HFFc6 (cell line): ENCODE results near the gene SNAP91. TPM values are rescaled to one million over a fixed set of nuclear protein-coding genes. Genes with fewer than 3 reads are reported as not detected.

Experiments used
- DNase-seq: peaks from one replicate; pipeline ENCODE4 v3.0.0-alpha.2; 2018
- H3K27ac Mint-ChIP-seq: 2 replicates; pipeline ENCODE4 v1.8.0; 2020; ENCODE audit warnings: mild to moderate bottlenecking, mixed read lengths
- H3K27me3 Mint-ChIP-seq: 2 replicates; pipeline ENCODE4 v1.8.0; 2021; ENCODE audit warnings: mild to moderate bottlenecking, moderate library complexity, mixed read lengths; ENCODE audit not compliant: insufficient read depth
- H3K36me3 Mint-ChIP-seq: 2 replicates; pipeline ENCODE4 v1.8.0; 2021; ENCODE audit warnings: low read depth, mixed read lengths
- H3K4me1 Mint-ChIP-seq: 2 replicates; pipeline ENCODE4 v1.8.0; 2020; ENCODE audit warnings: low read depth, mixed read lengths
- H3K4me3 Mint-ChIP-seq: 2 replicates; pipeline ENCODE4 v1.8.0; 2020; ENCODE audit warnings: mild to moderate bottlenecking, moderate library complexity, mixed read lengths
- H3K9me3 Mint-ChIP-seq: 2 replicates; pipeline ENCODE4 v1.8.0; 2020; ENCODE audit warnings: mild to moderate bottlenecking, mixed read lengths
- total RNA-seq, 6 experiments: library from RNA; stranded (reverse); fragmentation: NEBNext Ultra II Directional; extraction: Animal tissue kit (Norgen Biotek cat#: 25700); gene quantifications; 2 replicates in 1 of 6; 3 replicates in 5 of 6; pipeline ENCODE4 v1.2.3, GENCODE V29; 2021
- TF ChIP-seq, protein P1 (sequence below): fragments of 200-600 bp; sonication (generic); IDR thresholded peaks from 2 replicates; pipeline ENCODE4 v1.5.0; 2021; ENCODE audit warnings: antibody characterized with exemption, mild to moderate bottlenecking

The SNAP91 gene
- total RNA-seq, 6 experiments from 2014 or later = not detected

DNA sequence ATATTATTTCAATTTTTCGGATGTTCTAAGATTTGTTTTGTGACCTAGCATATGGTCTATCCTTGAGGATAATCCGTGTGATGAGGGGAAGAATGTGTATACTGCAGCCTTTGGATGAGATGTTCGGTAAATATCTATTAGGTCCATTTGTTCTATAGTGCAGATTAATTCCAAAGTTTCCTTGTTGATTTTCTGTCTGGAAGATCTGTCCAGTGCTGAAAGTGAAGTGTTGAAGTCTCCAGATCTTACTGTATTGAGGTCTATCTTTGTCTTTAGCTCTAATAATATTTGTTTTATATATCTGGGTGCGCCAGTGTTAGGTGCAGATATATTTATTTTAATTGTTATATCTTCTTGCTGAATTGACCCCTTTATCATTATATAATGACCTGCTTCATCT, 32.2 kb upstream of the SNAP91 start:
- no peak for DNase-seq
- Mint-ChIP-seq H3K9me3 (peaks cover 33% of the 10 kb centered on the region), H3K4me1 (no peaks in the 10 kb centered on the region), H3K27ac (no peak overlapping the region), H3K36me3 (no peaks in the 10 kb centered on the region), H3K4me3 (no peak overlapping the region), H3K27me3 (no peaks in the 10 kb centered on the region; the same call in 1 of the 2 replicates)
- TF ChIP-seq, protein P1, sequence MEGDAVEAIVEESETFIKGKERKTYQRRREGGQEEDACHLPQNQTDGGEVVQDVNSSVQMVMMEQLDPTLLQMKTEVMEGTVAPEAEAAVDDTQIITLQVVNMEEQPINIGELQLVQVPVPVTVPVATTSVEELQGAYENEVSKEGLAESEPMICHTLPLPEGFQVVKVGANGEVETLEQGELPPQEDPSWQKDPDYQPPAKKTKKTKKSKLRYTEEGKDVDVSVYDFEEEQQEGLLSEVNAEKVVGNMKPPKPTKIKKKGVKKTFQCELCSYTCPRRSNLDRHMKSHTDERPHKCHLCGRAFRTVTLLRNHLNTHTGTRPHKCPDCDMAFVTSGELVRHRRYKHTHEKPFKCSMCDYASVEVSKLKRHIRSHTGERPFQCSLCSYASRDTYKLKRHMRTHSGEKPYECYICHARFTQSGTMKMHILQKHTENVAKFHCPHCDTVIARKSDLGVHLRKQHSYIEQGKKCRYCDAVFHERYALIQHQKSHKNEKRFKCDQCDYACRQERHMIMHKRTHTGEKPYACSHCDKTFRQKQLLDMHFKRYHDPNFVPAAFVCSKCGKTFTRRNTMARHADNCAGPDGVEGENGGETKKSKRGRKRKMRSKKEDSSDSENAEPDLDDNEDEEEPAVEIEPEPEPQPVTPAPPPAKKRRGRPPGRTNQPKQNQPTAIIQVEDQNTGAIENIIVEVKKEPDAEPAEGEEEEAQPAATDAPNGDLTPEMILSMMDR = no peak

DNA sequence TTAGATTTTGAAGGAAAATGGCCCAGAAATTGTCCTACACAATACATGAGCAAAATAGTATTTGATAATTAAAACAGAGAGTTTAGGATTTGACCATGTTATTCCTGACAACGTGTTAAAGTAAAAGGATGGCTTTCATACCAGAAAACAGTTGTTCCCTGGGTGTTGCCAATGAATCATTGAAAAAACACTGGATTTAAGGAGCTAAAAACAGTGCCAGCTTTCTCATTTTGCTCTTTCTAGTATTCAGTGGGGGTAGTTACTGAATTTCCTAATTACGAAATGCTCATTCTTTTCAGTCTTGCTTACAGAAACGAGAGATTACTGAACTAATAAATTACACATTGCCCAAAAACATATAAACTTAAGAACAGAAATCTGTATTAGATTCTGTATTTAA, 26.6 kb upstream of the SNAP91 start:
- Mint-ChIP-seq H3K4me1 (no peaks in the 10 kb centered on the region), H3K9me3 (peaks cover 10% of the 10 kb centered on the region), H3K36me3 (no peaks in the 10 kb centered on the region), H3K4me3 (no peak overlapping the region), H3K27ac (no peak overlapping the region), H3K27me3 (no peaks in the 10 kb centered on the region)
- TF ChIP-seq, protein P1 = no peak
- no peak for DNase-seq

DNA sequence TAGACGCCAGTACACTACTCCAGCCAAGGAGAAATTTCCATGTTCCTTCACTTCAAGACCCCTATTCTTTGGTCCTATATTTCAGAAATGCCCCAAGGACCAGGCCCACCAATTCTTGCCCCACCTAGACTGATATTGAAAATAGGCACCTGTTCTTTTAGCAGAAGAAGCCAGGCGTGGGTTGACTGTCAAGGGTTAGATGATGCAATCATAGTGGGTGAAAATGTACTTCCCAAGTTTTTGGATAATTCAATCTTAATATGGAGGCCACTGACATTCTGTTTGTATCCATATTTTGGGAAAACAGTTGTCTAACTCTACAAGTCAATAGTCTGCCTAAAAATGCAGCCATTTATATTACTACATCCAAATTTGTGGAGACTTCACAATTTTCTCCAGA, 21.0 kb upstream of the SNAP91 start:
- Mint-ChIP-seq H3K9me3 (peaks cover 19% of the 10 kb centered on the region), H3K4me3 (no peak overlapping the region), H3K4me1 (no peaks in the 10 kb centered on the region), H3K27me3 (no peaks in the 10 kb centered on the region), H3K27ac (no peak overlapping the region), H3K36me3 (no peaks in the 10 kb centered on the region)
- TF ChIP-seq, protein P1 = no peak
- DNase-seq = no peak

DNA sequence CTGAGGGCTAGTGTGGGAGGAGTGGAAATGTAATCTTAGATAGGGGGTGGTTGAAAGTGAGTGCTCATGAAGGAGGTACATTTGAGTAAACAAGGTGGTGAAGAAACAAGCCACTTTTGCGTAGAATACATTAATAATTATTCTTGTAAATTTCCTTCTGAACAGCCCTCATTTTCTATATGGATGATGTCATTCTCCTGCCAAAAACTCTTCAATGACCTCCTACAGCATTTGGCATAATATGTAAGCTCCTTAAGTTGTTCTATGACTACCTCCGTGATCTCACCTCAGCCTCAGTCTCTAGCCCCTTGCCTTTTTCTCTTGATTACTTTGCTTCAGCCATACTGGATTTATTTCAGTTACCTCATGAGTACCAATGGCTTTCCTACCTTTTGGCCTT, 14.0 kb upstream of the SNAP91 start:
- H3K4me3 Mint-ChIP-seq = no peak overlapping the region
- H3K9me3 Mint-ChIP-seq = peaks cover 26% of the 10 kb centered on the region
- H3K27ac Mint-ChIP-seq = no peak overlapping the region
- no peak for DNase-seq
- TF ChIP-seq, protein P1 = no peak
- H3K36me3 Mint-ChIP-seq = no peaks in the 10 kb centered on the region
- H3K4me1 Mint-ChIP-seq = no peaks in the 10 kb centered on the region
- no peaks in the 10 kb centered on the region for H3K27me3 Mint-ChIP-seq

DNA sequence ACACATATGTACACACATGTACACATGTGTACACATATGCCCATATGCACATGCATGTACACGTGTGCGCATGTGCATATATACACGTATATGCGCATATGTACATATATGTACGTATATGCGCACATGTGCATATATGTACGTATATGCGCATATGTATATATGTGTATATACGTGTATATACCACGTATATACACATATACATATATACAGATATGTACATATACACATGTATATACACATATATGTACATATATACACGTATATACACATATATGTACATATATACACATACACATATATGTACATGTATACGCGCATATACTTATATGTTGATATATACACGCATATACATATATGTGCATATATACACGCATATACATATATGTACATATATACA, 8.9 kb upstream of the SNAP91 start:
- Mint-ChIP-seq H3K27me3 (no peaks in the 10 kb centered on the region; the same call in 1 of the 2 replicates), H3K4me3 (no peak overlapping the region), H3K4me1 (no peaks in the 10 kb centered on the region), H3K27ac (no peak overlapping the region), H3K9me3 (peaks cover 11% of the 10 kb centered on the region; the same call in 1 of the 2 replicates), H3K36me3 (no peaks in the 10 kb centered on the region)
- no peak for DNase-seq
- TF ChIP-seq, protein P1 = no peak

DNA sequence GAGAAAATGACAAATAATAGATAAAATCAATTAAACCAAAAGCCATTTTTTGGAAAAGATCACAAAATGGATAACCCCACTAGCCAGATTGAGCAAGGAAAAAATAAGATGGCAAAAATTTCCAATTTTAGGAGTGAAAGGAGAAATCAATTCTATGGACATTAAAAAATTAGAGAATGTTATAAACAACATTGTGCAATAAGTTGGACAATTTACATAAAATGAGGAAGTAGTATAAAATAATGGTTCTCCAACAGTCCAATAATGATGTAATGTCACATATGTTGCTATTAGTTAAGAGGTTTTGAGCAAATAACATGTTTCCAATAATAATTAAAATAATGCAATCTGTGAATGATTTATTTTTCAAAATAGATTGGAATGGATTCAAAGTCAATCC, 3.1 kb upstream of the SNAP91 start:
- no peak overlapping the region for H3K27ac Mint-ChIP-seq
- peaks cover 13% of the 10 kb centered on the region for H3K36me3 Mint-ChIP-seq
- peaks cover 3% of the 10 kb centered on the region for H3K27me3 Mint-ChIP-seq
- no peak overlapping the region for H3K4me3 Mint-ChIP-seq
- H3K4me1 Mint-ChIP-seq = no peaks in the 10 kb centered on the region
- H3K9me3 Mint-ChIP-seq = peaks cover 21% of the 10 kb centered on the region
- DNase-seq = no peak
- TF ChIP-seq, protein P1 = no peak
